Activated naive CD8-positive, alpha-beta T cell (primary cell): ENCODE measurements around the gene MTERF4.

ENCODE experiments used
- H3K27ac Mint-ChIP-seq: one replicate; pipeline ENCODE4 v1.8.0; 2021; ENCODE audit warnings: mixed read lengths
- H3K27me3 Mint-ChIP-seq: one replicate; pipeline ENCODE4 v1.8.0; 2021; ENCODE audit warnings: mixed read lengths
- H3K36me3 Mint-ChIP-seq: one replicate; pipeline ENCODE4 v1.8.0; 2021; ENCODE audit warnings: mixed read lengths
- H3K4me1 Mint-ChIP-seq: one replicate; pipeline ENCODE4 v1.8.0; 2021; ENCODE audit warnings: low read depth, mixed read lengths
- H3K4me3 Mint-ChIP-seq: one replicate; pipeline ENCODE4 v1.8.0; 2021; ENCODE audit warnings: mild to moderate bottlenecking, mixed read lengths
- H3K9me3 Mint-ChIP-seq: one replicate; pipeline ENCODE4 v1.8.0; 2021; ENCODE audit warnings: low read depth, mixed read lengths

MTERF4 gene, protein sequence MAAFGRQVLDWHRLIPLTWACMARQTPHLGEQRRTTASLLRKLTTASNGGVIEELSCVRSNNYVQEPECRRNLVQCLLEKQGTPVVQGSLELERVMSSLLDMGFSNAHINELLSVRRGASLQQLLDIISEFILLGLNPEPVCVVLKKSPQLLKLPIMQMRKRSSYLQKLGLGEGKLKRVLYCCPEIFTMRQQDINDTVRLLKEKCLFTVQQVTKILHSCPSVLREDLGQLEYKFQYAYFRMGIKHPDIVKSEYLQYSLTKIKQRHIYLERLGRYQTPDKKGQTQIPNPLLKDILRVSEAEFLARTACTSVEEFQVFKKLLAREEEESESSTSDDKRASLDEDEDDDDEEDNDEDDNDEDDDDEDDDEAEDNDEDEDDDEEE

DNA sequence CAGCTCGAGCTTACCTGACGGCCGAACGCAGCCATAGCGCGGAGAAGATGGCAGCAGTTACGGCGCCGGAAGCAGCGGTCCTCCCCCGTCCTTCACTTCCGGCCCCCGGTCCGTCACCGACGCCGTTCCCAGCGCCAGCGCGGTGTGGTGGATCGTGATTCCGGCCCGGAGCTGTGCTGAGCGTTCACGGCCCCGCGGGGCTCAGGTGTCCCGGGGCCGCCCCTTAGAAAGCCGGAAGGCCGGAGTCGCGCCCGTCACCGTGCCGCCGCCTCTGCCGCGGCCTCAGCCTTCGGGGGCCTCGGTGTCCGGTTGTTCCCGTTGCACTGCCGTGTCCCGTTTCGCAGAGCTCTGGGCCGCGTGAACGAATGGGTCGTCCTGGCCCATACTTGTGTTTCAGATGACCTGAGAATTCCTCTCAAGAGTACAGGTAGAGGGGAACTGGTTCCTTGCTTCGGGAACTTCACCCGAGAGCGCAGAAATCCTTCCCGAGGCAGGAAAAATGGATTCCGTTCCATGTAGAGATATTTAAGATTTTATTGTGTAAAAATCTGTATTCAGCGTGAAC is at the start of gene MTERF4:
Gene MTERF4 (minus strand): TSS at position 49 of the 565 bp plus-strand sequence. CDS start 14 bp downstream, at position 35.
- Mint-ChIP-seq H3K9me3 (no peaks in the 10 kb centered on the region), H3K36me3 (peaks cover 10% of the 10 kb centered on the region), H3K4me3 (peak within 1 kb of the TSS; percentile 97), H3K27ac (peak within 1 kb of the TSS; percentile 98), H3K27me3 (no peaks in the 10 kb centered on the region), H3K4me1 (peaks cover 78% of the 10 kb centered on the region)

DNA sequence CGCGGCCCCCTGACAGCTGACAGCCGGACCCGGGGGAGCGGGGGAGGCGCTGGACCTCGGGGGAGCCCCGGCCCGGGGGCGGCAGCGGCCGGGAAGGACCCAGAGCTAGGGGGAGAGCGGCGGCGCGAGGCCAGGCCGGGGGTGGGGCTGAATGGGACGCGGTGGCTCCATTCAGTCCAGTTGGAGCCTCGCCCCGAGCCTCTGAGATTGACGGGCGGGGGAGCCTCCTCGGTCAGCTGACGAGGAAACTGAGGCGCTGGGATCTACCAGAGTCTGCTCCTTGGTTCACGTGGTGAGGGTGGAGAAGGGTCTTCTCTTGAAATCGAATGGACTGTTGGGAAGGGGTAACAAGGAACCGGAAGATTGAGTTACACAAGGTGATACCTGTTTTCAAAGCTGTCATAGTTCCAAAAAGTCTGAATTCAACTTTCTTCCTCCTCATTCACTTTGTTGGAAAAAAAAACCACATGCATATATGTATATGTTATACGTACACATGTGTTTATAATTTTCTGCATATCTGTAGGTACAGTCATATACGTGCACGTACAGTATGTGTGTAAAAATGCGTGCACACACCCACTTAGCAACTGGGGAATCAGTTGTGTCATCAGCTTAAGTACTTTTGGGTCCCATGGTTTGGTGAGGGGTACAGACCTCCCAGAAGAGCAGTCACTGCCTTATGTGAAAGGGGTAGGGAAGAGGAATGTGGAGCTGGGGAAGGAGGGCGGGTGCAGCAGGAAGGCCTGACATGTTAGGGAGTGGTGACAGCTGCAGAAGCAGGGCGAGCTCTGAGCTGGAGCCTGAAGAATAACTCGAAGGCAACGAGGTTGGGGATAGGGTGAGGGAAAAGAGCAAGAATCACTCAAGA is 48.8 kb upstream of the MTERF4 start:
- H3K36me3 Mint-ChIP-seq, result no peaks in the 10 kb centered on the region
- H3K27me3 Mint-ChIP-seq, result no peaks in the 10 kb centered on the region
- H3K9me3 Mint-ChIP-seq, result no peaks in the 10 kb centered on the region
- peak overlapping the region; percentile 94 for H3K4me3 Mint-ChIP-seq
- peak overlapping the region; percentile 97 for H3K27ac Mint-ChIP-seq
- peaks cover 46% of the 10 kb centered on the region for H3K4me1 Mint-ChIP-seq

DNA sequence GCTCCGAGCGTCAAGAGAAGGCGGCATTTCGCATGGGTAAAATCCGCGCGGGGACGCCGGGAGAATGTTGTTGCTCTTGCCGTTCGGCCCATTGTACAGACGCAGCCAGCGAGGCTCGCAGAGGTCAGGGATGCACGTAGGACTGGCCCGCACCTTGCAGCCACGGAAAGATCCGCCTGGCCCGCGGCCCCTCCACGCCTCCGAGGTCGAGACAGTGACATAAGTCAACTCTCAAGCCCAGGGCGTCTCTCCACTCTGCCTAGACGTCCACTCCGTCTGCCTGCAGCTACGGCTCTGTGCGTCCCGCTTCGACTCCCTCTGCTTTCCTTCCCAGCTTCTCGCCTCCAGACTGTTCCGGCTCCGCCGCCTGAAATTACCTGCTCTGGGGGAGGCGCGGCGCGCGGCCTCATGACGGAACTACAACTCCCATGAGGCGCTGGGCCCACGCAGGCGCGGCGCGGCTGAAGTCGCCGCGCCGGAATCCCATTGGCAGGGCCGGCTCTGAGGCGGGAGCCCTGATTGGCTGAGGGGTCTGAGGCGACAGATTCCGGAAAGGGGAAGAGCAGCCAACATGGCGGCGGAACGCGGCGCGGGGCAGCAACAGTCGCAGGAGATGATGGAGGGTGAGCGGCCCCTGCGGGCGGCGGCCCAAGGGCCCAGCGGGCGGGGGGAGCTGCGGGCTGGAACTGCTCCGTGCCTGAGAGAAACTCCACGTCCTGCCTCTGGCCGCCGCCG is 48.0 kb upstream of the MTERF4 start, which contains the start of gene PPP1R7:
Gene PPP1R7 (plus strand): TSS at position 543 of the 735 bp plus-strand sequence. CDS start 29 bp downstream, at position 572.
- no peaks in the 10 kb centered on the region for H3K27me3 Mint-ChIP-seq
- no peaks in the 10 kb centered on the region for H3K36me3 Mint-ChIP-seq
- peak within 1 kb of the TSS; percentile 94 for H3K4me3 Mint-ChIP-seq
- no peaks in the 10 kb centered on the region for H3K9me3 Mint-ChIP-seq
- H3K27ac Mint-ChIP-seq, result peak within 1 kb of the TSS; percentile 97
- H3K4me1 Mint-ChIP-seq, result peaks cover 46% of the 10 kb centered on the region

DNA sequence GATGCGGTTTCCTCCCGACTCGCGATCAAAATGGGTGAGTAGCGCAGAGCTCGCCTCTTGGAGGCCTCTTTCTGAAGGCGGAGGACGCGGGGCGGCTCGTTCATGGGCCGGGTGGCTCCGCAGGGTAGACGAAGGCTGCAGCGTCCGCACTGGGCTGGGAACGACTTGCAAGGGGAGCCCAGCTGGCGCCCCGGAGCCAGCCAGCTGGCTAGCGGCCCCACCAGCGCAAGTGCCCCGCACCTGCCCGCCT is 47.5 kb upstream of the MTERF4 start:
- peak overlapping the region; percentile 78 for H3K27ac Mint-ChIP-seq
- no peaks in the 10 kb centered on the region for H3K36me3 Mint-ChIP-seq
- H3K4me3 Mint-ChIP-seq, result peak overlapping the region; percentile 94
- no peaks in the 10 kb centered on the region for H3K9me3 Mint-ChIP-seq
- H3K27me3 Mint-ChIP-seq, result no peaks in the 10 kb centered on the region
- peaks cover 41% of the 10 kb centered on the region for H3K4me1 Mint-ChIP-seq

DNA sequence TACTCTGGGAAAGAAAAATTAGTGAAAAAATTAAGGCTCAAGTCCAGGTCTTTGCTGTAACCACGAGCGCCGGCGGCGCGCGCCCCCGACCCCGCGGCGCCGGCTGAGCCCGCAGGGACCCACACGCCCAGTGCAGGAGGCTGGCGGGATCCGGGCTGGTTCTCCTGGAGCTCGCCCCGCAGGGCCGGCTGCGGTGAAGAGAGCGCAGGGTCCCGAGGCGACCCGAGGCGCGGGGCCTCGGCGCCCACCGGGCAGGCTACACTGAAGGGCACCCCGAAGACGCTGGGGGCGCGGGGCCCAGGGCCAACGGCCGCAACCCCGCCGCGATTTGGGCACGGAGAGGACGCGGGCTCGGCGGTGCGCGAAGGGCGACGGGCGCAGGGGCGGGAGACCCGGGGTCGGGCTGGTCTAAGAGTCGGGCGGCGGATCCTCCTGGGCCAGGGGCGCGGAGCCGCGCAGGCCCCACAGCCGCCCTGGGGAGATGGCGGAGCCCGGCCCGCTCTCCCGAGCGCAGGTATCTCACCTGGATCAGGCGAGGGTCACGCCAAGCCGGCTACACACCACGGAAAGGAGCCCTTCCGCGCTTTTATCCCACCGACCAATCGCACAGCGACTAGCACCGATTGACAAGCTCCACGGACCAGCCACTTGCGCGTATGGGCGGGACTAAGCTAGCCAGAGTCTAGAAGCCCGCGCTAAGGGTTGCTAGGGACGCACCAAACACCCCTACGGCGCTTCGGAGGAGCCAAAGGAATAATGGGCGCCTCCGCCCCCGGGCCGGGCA is 47.0 kb upstream of the MTERF4 start, which contains the start of gene PASK:
Gene PASK (minus strand): TSS at position 582 of the 784 bp plus-strand sequence. CDS start 6,440 bp downstream, outside the sequence.
- H3K9me3 Mint-ChIP-seq, result no peaks in the 10 kb centered on the region
- H3K4me1 Mint-ChIP-seq, result peaks cover 41% of the 10 kb centered on the region
- peak within 1 kb of the TSS; percentile 97 for H3K27ac Mint-ChIP-seq
- no peaks in the 10 kb centered on the region for H3K36me3 Mint-ChIP-seq
- H3K27me3 Mint-ChIP-seq, result no peaks in the 10 kb centered on the region
- H3K4me3 Mint-ChIP-seq, result peak within 1 kb of the TSS; percentile 96

DNA sequence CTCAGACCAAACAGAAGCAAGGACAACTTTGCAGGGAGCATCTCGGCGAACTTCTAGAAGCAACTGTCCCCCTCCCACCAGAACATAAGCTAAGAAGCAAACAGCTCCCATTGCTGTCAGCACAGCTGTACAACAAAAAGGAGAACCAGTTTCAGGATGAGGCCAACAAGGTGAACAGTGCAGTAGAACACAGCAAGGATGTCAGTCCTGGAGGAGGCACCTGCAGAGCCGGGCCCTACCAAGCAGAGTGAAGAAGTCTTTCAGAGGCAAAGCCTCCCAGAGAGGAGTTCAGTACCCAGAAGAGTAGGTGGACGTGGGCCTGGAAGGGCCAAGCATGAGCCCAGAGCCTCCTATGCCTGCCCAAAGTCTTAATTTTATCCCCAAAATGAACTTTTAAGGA is 46.2 kb upstream of the MTERF4 start:
- Mint-ChIP-seq H3K4me3 (peak overlapping the region; percentile 96), H3K4me1 (peaks cover 37% of the 10 kb centered on the region), H3K36me3 (no peaks in the 10 kb centered on the region), H3K27me3 (no peaks in the 10 kb centered on the region), H3K27ac (peak overlapping the region; percentile 69), H3K9me3 (no peaks in the 10 kb centered on the region)

DNA sequence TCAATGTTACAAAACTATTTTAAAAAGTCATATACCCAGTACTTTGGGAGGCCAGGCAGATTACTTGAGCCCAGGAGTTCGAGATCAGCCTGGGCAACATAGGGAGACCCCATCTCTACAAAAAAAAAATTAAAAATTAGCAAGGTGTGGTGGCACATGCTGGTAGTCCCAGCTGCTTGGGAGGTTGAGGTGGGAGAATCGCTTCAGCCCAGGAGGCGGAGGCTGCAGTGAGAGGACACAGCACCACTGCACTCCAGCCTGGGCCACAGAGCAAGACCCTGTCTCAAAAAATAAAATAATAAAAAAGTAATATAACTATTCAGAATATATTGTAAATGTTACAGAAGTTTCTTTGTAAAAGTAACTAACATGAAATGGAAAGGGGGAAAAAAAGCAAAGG is 45.2 kb upstream of the MTERF4 start:
- Mint-ChIP-seq H3K27me3 (no peaks in the 10 kb centered on the region), H3K27ac (no peak overlapping the region), H3K4me3 (peak overlapping the region; percentile 96), H3K36me3 (no peaks in the 10 kb centered on the region), H3K4me1 (peaks cover 34% of the 10 kb centered on the region), H3K9me3 (no peaks in the 10 kb centered on the region)

DNA sequence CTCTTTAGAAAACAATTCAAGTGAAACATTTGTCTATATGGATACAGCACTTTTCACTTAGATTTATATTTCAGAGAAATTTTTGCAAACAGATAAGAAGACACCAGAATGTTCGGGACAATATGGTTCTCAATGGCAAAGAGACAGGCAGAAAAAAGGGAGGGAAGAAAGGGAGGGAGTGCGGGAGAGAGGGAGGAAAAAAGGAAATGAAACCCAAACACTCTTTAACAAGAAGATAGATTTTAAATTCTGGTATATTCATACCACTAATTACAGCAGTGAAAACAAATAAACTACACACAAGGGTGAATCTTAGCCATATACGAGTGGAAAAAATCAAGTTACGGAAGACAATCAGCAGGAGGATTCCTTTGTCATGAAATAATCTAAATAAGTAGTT is 44.2 kb upstream of the MTERF4 start:
- H3K27me3 Mint-ChIP-seq, result no peaks in the 10 kb centered on the region
- no peak overlapping the region for H3K4me3 Mint-ChIP-seq
- H3K27ac Mint-ChIP-seq, result no peak overlapping the region
- peaks cover 3% of the 10 kb centered on the region for H3K36me3 Mint-ChIP-seq
- H3K9me3 Mint-ChIP-seq, result no peaks in the 10 kb centered on the region
- H3K4me1 Mint-ChIP-seq, result peaks cover 24% of the 10 kb centered on the region

DNA sequence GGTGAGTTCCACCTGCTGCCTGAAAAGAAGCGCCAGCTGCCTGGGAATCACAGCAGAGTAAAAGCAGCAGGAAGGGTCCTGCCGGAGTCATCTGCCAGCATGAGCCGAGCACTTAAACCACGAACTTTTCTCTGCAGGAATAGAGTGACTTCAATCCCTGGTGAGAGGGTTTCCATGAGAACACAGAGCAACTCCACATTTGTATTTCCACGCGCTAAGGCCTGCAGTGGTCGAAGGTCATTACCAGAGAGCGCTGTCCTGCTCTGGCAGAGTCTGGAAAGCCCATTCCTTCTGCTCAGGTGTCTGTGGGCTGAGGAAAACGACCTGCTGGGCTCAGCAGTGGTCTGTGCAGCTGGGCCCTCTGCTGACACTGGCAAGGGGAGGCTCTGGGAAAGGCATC is 40.5 kb upstream of the MTERF4 start:
- H3K4me1 Mint-ChIP-seq, result peaks cover 6% of the 10 kb centered on the region
- H3K27me3 Mint-ChIP-seq, result no peaks in the 10 kb centered on the region
- H3K36me3 Mint-ChIP-seq, result peaks cover 7% of the 10 kb centered on the region
- no peak overlapping the region for H3K4me3 Mint-ChIP-seq
- H3K27ac Mint-ChIP-seq, result no peak overlapping the region
- no peaks in the 10 kb centered on the region for H3K9me3 Mint-ChIP-seq

DNA sequence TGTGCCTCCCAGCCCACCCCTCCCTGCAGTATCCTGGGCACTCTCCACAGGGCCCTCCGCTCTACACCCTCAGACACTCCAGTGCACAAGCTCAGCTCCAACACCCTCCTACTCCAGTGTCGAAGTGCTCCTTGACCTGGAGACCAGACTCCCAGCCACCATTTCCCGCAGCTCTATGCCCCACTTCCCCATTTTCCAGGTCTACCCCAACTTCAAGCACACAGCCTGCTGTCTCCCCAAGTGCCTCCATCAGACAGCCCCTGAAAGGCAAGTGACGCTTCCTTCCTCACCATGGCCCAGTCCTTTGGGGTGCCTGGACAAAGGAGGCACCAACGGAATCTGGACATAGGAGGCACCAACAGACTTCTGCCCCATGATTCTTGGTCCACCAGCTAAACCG is 40.0 kb upstream of the MTERF4 start:
- H3K36me3 Mint-ChIP-seq, result peaks cover 7% of the 10 kb centered on the region

DNA sequence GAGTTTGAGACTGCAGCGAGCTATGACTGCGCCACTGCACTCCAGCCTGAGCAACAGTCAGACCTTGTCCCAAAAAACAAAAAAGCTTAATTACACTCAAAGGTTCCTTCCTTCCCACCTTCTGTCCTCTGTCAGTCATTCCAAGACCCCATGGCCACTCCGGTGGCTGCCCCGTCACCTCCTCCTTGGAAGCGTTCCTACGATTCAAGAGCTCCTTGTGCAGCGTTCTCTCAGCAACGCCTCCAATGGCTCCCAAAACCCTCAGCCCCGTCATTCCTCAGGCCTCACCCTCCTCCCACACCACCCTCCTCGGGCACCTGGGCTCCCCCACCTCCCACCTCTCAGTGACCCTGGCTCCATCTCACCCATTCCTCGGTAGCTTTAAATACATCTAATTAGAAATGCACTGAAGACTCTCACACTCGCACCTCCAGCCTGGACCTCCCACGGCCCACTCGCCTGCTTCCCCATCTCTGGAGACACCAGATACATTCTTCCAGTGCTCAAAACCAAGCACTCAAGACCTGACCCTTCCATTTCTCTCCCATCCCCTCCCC is 39.2 kb upstream of the MTERF4 start:
- Mint-ChIP-seq H3K36me3 (peaks cover 7% of the 10 kb centered on the region), H3K27me3 (no peaks in the 10 kb centered on the region), H3K27ac (no peak overlapping the region), H3K4me1 (peaks cover under 1% of the 10 kb centered on the region), H3K4me3 (no peak overlapping the region), H3K9me3 (no peaks in the 10 kb centered on the region)

More for the DNA sequence above, 40.0 kb upstream of the MTERF4 start:
- H3K27ac Mint-ChIP-seq, result no peak overlapping the region
- no peaks in the 10 kb centered on the region for H3K27me3 Mint-ChIP-seq
- H3K4me3 Mint-ChIP-seq, result no peak overlapping the region
- H3K9me3 Mint-ChIP-seq, result no peaks in the 10 kb centered on the region
- H3K4me1 Mint-ChIP-seq, result peaks cover 5% of the 10 kb centered on the region

DNA sequence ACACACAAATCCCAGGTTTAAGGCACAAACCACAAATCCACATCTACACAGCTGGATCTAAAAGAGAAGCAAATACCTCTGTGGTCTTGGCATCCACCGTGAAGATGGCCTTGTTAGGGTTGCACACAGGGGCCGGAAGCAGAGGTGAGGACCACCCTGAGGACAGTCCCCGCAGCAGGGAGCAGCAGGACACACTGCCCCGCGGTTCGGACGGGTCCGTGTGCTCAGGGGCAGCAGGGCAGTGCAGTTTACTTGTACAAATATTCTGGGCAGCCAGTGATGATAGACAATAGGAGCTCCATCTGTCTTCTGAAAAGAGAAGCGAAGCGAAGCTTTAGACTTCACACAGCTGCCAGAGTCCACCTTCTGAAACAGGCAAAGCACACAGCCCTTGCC is 38.4 kb upstream of the MTERF4 start:
- Mint-ChIP-seq H3K27me3 (no peaks in the 10 kb centered on the region), H3K27ac (no peak overlapping the region), H3K9me3 (no peaks in the 10 kb centered on the region), H3K36me3 (peaks cover 7% of the 10 kb centered on the region), H3K4me3 (no peak overlapping the region), H3K4me1 (no peaks in the 10 kb centered on the region)

DNA sequence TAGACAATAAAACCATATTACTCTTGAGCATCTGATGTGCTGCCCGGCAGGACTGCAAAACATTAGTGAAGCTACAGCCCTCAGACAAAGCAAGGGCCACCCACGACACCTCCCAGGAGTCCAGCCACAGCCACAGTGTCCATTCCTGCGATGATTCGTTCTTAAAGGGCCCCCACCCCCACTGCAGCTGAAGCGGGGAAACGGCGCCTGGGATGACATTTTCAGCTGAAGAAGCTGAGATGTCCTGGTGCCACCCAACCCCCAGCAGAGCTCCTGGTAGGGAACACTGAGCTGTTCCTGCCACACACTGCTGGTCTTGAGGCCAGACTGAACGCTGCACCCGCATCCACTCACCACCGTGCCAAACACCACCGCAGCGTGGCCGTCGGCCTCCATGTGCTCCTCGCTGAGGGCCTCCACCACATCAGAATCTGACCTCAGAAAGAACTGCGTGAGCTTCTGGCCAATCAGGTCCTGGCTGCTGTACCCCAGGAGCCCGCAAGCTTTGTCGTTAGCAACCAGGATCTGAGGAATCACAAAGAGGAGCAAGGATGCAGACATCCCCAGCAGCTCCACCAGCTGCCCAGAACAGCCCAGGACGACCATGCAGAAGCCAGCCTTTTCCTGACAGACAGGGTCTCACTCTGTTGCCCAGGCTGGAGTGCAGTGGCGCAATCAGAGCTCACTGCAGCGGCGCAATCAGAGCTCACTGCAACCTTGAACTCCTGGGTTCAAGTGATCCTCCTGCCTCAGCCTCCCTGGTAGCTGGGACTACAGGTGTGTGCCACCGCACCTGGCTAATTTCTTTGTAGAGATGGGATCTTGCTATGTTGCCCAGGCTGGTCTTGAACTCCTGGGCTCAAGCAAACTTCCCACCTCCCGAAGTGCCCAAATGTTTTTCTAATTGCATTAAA is 37.7 kb upstream of the MTERF4 start:
- Mint-ChIP-seq H3K4me3 (no peak overlapping the region), H3K27ac (no peak overlapping the region), H3K27me3 (no peaks in the 10 kb centered on the region), H3K4me1 (no peaks in the 10 kb centered on the region), H3K36me3 (peaks cover 7% of the 10 kb centered on the region), H3K9me3 (no peaks in the 10 kb centered on the region)
